ENCODE data around the gene ARHGEF3. TPM values are rescaled to one million over a fixed set of nuclear protein-coding genes. Genes with fewer than 3 reads are reported as not detected.

The ARHGEF3 gene
- total and polyA plus RNA-seq, 7 donors, result 5.3 to 34.2 (median 20.3) TPM

DNA sequence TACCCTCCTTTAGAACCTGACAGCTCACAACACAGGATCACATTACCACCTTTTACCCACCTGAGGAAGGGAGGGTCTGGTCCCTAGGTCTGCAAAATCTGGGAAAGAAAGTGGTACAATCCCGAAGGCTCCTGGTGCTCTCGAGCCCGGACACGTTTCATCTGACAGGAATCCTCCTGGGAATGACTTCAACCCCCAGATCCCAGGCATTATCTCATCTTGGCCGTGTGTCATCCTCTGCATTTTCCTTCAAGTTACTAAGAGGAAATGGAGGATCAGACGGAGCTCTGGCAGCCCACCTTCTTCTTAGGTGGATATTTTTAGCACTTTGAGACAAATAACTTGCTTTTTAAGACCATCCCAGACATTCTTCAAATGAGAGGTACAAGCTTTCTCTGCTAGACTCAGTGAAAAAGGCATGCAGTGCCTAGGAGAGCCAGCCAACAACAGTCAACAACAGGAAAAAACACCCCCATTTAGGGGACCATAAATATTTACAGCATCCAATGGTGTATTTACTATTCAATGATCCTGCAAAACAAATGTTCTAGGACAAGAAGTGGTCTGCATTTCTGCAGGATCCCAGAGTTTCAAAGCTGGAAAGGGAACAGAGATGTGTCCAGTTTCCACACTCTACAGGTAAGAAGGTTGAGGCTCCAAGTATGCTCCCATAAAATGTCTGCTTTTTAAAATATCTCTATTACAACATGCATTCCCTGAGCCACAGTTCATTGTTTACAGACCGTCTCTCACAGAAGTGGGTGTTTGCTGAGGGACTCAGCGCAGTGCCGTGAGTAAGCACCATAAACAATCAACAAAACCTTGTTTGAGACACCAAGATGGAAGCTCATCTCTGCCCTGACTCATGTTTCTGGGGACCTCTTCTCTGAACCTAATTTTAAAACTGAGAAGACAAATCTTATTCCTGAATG, 38.3 kb upstream of the ARHGEF3 start:
- intact Hi-C loops (cut with DNase I), result no loop called here
- 79 to 82% methylated on average over 9 of the region's 9 CpGs for WGBS, 2 donors
- Histone ChIP-seq H3K27me3 (no peaks in the 10 kb centered on the region), H3K9me3 (no peaks in the 10 kb centered on the region), H3K27ac (no peak overlapping the region), H3K36me3 (no peaks in the 10 kb centered on the region), H3K4me1 (peaks cover 0 to 10% (median 0%) of the 10 kb centered on the region in 4 donors), H3K4me3 (no peak overlapping the region)
- TF ChIP-seq POLR2AphosphoS5 (IDR thresholded peaks at IDR 0.05) (no peak), POLR2A (IDR thresholded peaks at IDR 0.05) (no peak), EP300 (IDR thresholded peaks at IDR 0.05) (no peak)
- TF ChIP-seq, protein P1, sequence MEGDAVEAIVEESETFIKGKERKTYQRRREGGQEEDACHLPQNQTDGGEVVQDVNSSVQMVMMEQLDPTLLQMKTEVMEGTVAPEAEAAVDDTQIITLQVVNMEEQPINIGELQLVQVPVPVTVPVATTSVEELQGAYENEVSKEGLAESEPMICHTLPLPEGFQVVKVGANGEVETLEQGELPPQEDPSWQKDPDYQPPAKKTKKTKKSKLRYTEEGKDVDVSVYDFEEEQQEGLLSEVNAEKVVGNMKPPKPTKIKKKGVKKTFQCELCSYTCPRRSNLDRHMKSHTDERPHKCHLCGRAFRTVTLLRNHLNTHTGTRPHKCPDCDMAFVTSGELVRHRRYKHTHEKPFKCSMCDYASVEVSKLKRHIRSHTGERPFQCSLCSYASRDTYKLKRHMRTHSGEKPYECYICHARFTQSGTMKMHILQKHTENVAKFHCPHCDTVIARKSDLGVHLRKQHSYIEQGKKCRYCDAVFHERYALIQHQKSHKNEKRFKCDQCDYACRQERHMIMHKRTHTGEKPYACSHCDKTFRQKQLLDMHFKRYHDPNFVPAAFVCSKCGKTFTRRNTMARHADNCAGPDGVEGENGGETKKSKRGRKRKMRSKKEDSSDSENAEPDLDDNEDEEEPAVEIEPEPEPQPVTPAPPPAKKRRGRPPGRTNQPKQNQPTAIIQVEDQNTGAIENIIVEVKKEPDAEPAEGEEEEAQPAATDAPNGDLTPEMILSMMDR (IDR thresholded peaks at IDR 0.05), result no peak
- DNase-seq, result no peak

DNA sequence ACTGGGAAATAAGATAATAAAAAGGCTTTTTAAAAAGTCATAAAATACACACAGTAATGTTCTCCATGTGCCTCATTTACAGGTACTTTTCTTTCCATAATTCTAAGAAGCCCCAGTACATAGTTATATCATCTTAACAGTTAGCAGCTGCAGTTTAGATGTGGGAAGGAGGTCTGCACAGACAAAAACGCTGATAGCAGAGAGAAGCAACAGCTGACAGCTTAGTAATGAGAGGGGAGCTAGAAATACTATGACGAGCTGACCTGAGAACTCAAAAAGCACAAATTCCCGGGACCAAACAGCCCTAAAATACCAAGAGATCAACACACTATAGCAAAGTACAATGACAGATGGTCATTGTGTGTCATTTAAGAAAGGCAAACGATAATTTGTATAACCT, 36.7 kb upstream of the ARHGEF3 start:
- intact Hi-C loops (cut with DNase I), result no loop called here
- no peaks in the 10 kb centered on the region for H3K36me3 ChIP-seq
- H3K4me3 ChIP-seq, result no peak overlapping the region
- peaks cover 0 to 10% (median 0%) of the 10 kb centered on the region in 4 donors for H3K4me1 ChIP-seq
- no peaks in the 10 kb centered on the region for H3K9me3 ChIP-seq
- WGBS, 2 donors, result 61 to 77% methylated on average over 4 of the region's 4 CpGs
- no peak for DNase-seq
- no peak overlapping the region for H3K27ac ChIP-seq
- TF ChIP-seq EP300 (IDR thresholded peaks at IDR 0.05) (no peak), POLR2AphosphoS5 (IDR thresholded peaks at IDR 0.05) (no peak), POLR2A (IDR thresholded peaks at IDR 0.05) (no peak)
- TF ChIP-seq, protein P1 (IDR thresholded peaks at IDR 0.05), result no peak
- H3K27me3 ChIP-seq, result no peaks in the 10 kb centered on the region

DNA sequence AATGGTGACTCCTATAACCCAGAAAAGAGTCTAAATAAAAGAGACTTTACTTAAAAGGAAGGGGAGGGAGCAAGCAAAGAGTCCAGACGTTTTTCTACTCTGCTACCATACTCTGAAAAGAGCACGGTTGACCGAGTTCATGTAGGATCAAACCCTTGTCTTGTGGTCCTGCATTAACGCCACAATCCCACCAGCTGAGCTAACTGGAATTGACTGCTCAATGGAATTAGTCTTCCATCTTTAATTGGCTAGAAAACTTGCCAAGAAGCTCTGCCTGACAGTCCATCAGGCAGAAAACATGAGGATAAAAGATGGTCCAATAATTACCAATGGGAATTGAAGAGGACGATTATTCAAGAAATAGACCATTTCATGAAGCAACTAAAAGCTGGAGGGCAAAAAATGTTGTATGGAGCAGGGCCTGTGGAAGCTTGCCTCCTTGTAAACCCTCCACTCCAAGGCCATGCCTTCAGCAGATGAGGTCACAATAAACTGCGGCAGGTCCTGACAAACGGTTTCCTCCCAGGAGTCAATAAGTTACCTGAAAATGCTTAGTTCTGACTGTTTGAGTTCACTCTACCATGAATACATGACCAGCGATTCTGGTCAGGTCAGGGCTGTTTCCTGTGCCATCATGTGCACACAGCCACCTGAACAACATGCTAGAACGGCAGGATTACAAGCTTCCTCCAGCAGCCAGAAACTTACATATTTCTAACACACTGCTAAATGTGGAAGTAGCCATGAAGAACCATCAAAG, 35.6 kb upstream of the ARHGEF3 start:
- TF ChIP-seq, protein P1 (IDR thresholded peaks at IDR 0.05), result no peak
- TF ChIP-seq EP300 (IDR thresholded peaks at IDR 0.05), result no peak
- no peak for TF ChIP-seq POLR2AphosphoS5 (IDR thresholded peaks at IDR 0.05)
- no peak for TF ChIP-seq POLR2A (IDR thresholded peaks at IDR 0.05)
- Histone ChIP-seq H3K9me3 (no peaks in the 10 kb centered on the region), H3K27me3 (no peaks in the 10 kb centered on the region), H3K4me3 (no peak overlapping the region), H3K36me3 (no peaks in the 10 kb centered on the region), H3K27ac (no peak overlapping the region), H3K4me1 (peaks cover 0 to 10% (median 0%) of the 10 kb centered on the region in 4 donors)
- WGBS, 2 donors, result 71 to 88% methylated on average over 9 of the region's 9 CpGs
- intact Hi-C loops (cut with DNase I), result no loop called here
- DNase-seq, result no peak

DNA sequence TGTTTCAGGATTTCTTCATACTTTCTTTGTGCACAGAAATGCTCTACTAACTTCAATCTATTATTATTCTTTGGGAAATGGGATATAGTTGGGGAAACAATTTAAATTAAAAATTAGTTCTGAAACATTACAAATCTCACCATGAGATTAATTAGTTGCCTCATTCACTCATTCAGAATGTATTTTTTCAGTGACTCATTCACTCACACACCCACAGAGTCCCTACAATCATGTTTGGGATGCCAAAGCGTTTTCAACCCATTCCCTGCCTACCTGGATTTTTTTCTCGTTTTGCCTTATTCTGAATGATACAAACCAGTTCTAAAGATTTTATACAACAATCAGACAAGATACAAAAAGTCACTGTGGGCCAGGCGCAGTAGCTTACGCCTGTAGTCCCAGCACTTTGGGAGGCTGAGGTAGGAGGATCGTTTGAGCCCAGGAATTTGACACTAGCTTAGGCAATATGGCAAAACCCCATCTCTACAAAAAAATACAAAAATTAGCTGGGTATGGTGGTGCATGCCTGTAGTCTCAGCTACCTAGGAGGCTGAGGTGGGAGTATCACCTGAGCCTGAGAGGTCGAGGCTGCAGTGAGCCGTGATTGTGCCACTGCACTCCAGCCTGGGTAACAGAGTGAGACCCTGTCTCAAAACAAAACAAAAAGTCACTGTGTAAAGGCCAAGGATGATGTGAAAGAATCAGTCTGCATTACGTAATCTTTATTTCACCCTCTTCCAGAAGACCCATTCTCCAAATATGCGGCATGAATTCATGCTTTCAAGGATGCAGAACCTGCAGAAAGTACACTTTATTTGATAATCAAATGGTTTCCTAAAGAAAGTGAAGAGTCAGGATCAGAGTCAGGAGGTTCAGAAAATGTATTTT, 34.8 kb upstream of the ARHGEF3 start:
- Histone ChIP-seq H3K27ac (no peak overlapping the region), H3K4me3 (no peak overlapping the region), H3K27me3 (no peaks in the 10 kb centered on the region), H3K36me3 (no peaks in the 10 kb centered on the region), H3K9me3 (no peaks in the 10 kb centered on the region), H3K4me1 (peaks cover 0 to 10% (median 0%) of the 10 kb centered on the region in 4 donors)
- DNase-seq, result no peak
- 85% methylated on average over 9 of the region's 9 CpGs for WGBS, 2 donors
- TF ChIP-seq, protein P1 (IDR thresholded peaks at IDR 0.05), result no peak
- TF ChIP-seq POLR2A (IDR thresholded peaks at IDR 0.05) (no peak), EP300 (IDR thresholded peaks at IDR 0.05) (no peak), POLR2AphosphoS5 (IDR thresholded peaks at IDR 0.05) (no peak)
- intact Hi-C loops (cut with DNase I), result no loop called here

Measured in sigmoid colon (tissue), 7 donors.